ENCODE results near the gene UTS2R. TPM values are rescaled to one million over a fixed set of nuclear protein-coding genes. Genes with fewer than 3 reads are reported as not detected.

The UTS2R gene
- total RNA-seq, 4 donors from 2014 or later, result not detected

- intact Hi-C loops (cut with DNase I; ENCODE audit: low total_unique reads), result no loop called here
- in situ Hi-C loops (cut with MboI; ENCODE audit: low sequenced_read_pairs in 4 of 4), result no loop called here
- Histone ChIP-seq H3K27ac (no peak overlapping the region), H3K9me3 (no peaks in the 10 kb centered on the region), H3K36me3 (peaks cover 0 to 17% of the 10 kb centered on the region in 2 donors), H3K4me1 (no peaks in the 10 kb centered on the region), H3K27me3 (peaks cover 3 to 10% (median 9%) of the 10 kb centered on the region in 3 donors), H3K4me3 (no peak overlapping the region)
- no peak for TF ChIP-seq CTCF (IDR thresholded peaks at IDR 0.05 in 4 of 5, conservative IDR thresholded peaks at IDR 0.05 in 1 of 5)
- TF ChIP-seq POLR2A (IDR thresholded peaks at IDR 0.05), result no peak
- DNase-seq (no peak), ATAC-seq (no peak)
Measured at GRCh38 chr17:82390860-82391435, 19.4 kb downstream of the UTS2R start.

DNA sequence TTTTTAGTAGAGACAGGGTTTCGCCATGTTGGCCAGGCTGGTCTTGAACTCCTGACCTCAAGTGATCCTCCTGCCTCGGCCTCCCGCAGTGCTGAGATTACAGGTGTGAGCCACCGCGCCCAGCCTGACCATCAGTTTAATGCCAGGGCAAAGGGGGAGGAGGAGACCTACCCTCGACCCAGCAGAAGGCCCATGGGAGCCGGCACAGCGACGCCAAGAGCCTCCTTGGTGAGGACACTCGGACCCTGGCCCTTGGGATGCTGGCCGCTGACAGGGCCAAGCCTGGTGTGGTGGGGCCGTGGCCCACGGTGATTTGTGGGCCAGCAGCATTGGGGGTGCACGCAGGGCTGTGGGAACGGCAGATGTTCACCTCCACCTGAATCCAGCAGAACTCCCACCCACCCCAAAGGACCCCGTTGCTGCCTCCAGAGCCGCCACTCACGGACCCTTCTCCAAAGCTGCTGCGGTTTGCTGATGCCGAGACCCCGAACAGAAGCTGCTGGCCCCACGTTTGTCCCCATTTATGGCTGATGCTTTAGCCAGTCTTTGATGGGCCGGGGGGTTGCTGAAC lies 20.0 kb downstream of the UTS2R start:
- Histone ChIP-seq H3K4me1 (no peaks in the 10 kb centered on the region), H3K36me3 (peaks cover 0 to 17% of the 10 kb centered on the region in 2 donors), H3K9me3 (no peaks in the 10 kb centered on the region), H3K27ac (no peak overlapping the region), H3K4me3 (no peak overlapping the region), H3K27me3 (peaks cover 2 to 6% (median 5%) of the 10 kb centered on the region in 3 donors)
- in situ Hi-C loops (cut with MboI; ENCODE audit: low sequenced_read_pairs in 4 of 4), result no loop called here
- no peak for ATAC-seq
- no peak for DNase-seq
- intact Hi-C loops (cut with DNase I; ENCODE audit: low total_unique reads), result no loop called here
- no peak for TF ChIP-seq CTCF (IDR thresholded peaks at IDR 0.05 in 4 of 5, conservative IDR thresholded peaks at IDR 0.05 in 1 of 5)
- TF ChIP-seq POLR2A (IDR thresholded peaks at IDR 0.05), result no peak

- TF ChIP-seq CTCF (IDR thresholded peaks at IDR 0.05 in 4 of 5, conservative IDR thresholded peaks at IDR 0.05 in 1 of 5) (no peak), POLR2A (IDR thresholded peaks at IDR 0.05) (no peak)
- H3K4me1 ChIP-seq, result no peaks in the 10 kb centered on the region
- intact Hi-C loops (cut with DNase I; ENCODE audit: low total_unique reads) (no loop called here), in situ Hi-C loops (cut with MboI; ENCODE audit: low sequenced_read_pairs in 4 of 4) (no loop called here)
- H3K4me3 ChIP-seq, result no peak overlapping the region
- H3K9me3 ChIP-seq, result no peaks in the 10 kb centered on the region
- peaks cover 0 to 17% of the 10 kb centered on the region in 2 donors for H3K36me3 ChIP-seq
- no peak for ATAC-seq
- DNase-seq, result no peak
- H3K27me3 ChIP-seq, result no peaks in the 10 kb centered on the region
- H3K27ac ChIP-seq, result no peak overlapping the region
Measured at GRCh38 chr17:82392209-82392920, 20.8 kb downstream of the UTS2R start.

- intact Hi-C loops (cut with DNase I; ENCODE audit: low total_unique reads), result no loop called here
- ATAC-seq, result no peak
- Histone ChIP-seq H3K4me1 (no peaks in the 10 kb centered on the region), H3K27ac (no peak overlapping the region), H3K27me3 (no peaks in the 10 kb centered on the region), H3K4me3 (no peak overlapping the region), H3K9me3 (no peaks in the 10 kb centered on the region), H3K36me3 (peaks cover 0 to 17% of the 10 kb centered on the region in 2 donors)
- in situ Hi-C loops (cut with MboI; ENCODE audit: low sequenced_read_pairs in 4 of 4), result no loop called here
- TF ChIP-seq CTCF (IDR thresholded peaks at IDR 0.05 in 4 of 5, conservative IDR thresholded peaks at IDR 0.05 in 1 of 5) (no peak), POLR2A (IDR thresholded peaks at IDR 0.05) (no peak)
- no peak for DNase-seq
Measured at GRCh38 chr17:82392941-82393340, 21.4 kb downstream of the UTS2R start.
